Activated B cell treated with CpG ODN at 0.5 μM for 24 hours (primary cell): ENCODE data around the gene LINGO4. TPM values are rescaled to one million over a fixed set of nuclear protein-coding genes. Genes with fewer than 3 reads are reported as not detected.

Experiments used
- ATAC-seq: fragments of 200-7000 bp; cut with Tn5 transposase; one replicate; pipeline ENCODE4 v1.10.0; 2021; ENCODE audit warnings: low read depth, mild to moderate bottlenecking, moderate library complexity
- CTCF ChIA-PET: fragments of 350-600 bp; sonication (Branson Sonifier 250); formaldehyde crosslinking; loops from one replicate; lab custom pipeline; 2021; ENCODE audit warnings: antibody characterized with exemption; lab: Charles Lee
- POLR2A ChIA-PET: fragments of 350-600 bp; sonication (Branson Sonifier 250); formaldehyde crosslinking; loops from one replicate; lab custom pipeline; 2021; ENCODE audit warnings: antibody characterized with exemption; lab: Charles Lee
- DNase-seq: peaks from one replicate; pipeline ENCODE4 v3.0.0; 2022
- H3K27ac Mint-ChIP-seq: one replicate; pipeline ENCODE4 v1.8.0; 2020; ENCODE audit warnings: mixed read lengths
- H3K27me3 Mint-ChIP-seq: one replicate; pipeline ENCODE4 v1.8.0; 2021; ENCODE audit warnings: mixed read lengths
- H3K36me3 Mint-ChIP-seq: one replicate; pipeline ENCODE4 v1.8.0; 2021; ENCODE audit warnings: low read depth, mixed read lengths
- H3K4me1 Mint-ChIP-seq: one replicate; pipeline ENCODE4 v1.8.0; 2021; ENCODE audit warnings: mixed read lengths
- H3K4me3 Mint-ChIP-seq: one replicate; pipeline ENCODE4 v1.8.0; 2020; ENCODE audit warnings: mild to moderate bottlenecking, mixed read lengths
- H3K9me3 Mint-ChIP-seq: one replicate; pipeline ENCODE4 v1.8.0; 2020; ENCODE audit warnings: mixed read lengths
- intact Hi-C: fragments of 100-400 bp; cut with micrococcal nuclease; formaldehyde crosslinking; loops from one replicate; pipeline ENCODE4 v1.15.1; 2024
- total RNA-seq: library from RNA; stranded (reverse); gene quantifications from 2 replicates; pipeline ENCODE4 v1.2.3, GENCODE V29; 2022
- TF ChIP-seq, protein P1 (sequence below): fragments of 200-600 bp; IDR thresholded peaks from one replicate; pipeline ENCODE4 v1.8.0; 2022; ENCODE audit warnings: antibody characterized with exemption, mild to moderate bottlenecking

LINGO4 gene
- total RNA-seq, 1 donor from 2014 or later, result not detected

- Mint-ChIP-seq H3K9me3 (no peaks in the 10 kb centered on the region), H3K27ac (no peak overlapping the region), H3K36me3 (no peaks in the 10 kb centered on the region), H3K4me3 (no peak overlapping the region), H3K27me3 (peaks cover 13% of the 10 kb centered on the region), H3K4me1 (peaks cover 17% of the 10 kb centered on the region)
- no peak for DNase-seq
- intact Hi-C loops, result loop anchor here (10.0 kb wide), 1 partner anchor 158 kb away; no protein-coding TSS in a partner anchor
- TF ChIP-seq, protein P1, sequence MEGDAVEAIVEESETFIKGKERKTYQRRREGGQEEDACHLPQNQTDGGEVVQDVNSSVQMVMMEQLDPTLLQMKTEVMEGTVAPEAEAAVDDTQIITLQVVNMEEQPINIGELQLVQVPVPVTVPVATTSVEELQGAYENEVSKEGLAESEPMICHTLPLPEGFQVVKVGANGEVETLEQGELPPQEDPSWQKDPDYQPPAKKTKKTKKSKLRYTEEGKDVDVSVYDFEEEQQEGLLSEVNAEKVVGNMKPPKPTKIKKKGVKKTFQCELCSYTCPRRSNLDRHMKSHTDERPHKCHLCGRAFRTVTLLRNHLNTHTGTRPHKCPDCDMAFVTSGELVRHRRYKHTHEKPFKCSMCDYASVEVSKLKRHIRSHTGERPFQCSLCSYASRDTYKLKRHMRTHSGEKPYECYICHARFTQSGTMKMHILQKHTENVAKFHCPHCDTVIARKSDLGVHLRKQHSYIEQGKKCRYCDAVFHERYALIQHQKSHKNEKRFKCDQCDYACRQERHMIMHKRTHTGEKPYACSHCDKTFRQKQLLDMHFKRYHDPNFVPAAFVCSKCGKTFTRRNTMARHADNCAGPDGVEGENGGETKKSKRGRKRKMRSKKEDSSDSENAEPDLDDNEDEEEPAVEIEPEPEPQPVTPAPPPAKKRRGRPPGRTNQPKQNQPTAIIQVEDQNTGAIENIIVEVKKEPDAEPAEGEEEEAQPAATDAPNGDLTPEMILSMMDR, result no peak
- ATAC-seq, result no peak
- CTCF ChIA-PET, result no interaction called here
- POLR2A ChIA-PET, result no interaction called here
Observed at GRCh38 chr1:151832318-151832980, 27.2 kb upstream of the LINGO4 start.

GRCh38 chr1:151831605-151832004, 26.4 kb upstream of the LINGO4 start, which contains the start of gene RORC:
TSS of gene RORC (minus strand) at chr1:151831802. CDS start at chr1:151831764, 38 bp downstream.
- ATAC-seq, result no peak
- Mint-ChIP-seq H3K9me3 (no peaks in the 10 kb centered on the region), H3K4me3 (no peak within 1 kb of the TSS), H3K27ac (no peak within 1 kb of the TSS), H3K4me1 (peaks cover 9% of the 10 kb centered on the region), H3K27me3 (peaks cover 13% of the 10 kb centered on the region), H3K36me3 (no peaks in the 10 kb centered on the region)
- DNase-seq, result no peak
- TF ChIP-seq, protein P1, result no peak
- CTCF ChIA-PET, result no interaction called here
- intact Hi-C loops, result loop anchor here (10.0 kb wide), 1 partner anchor 157 kb away; no protein-coding TSS in a partner anchor
- POLR2A ChIA-PET, result no interaction called here

GRCh38 chr1:151831256-151831591, 26.0 kb upstream of the LINGO4 start:
- Mint-ChIP-seq H3K36me3 (no peaks in the 10 kb centered on the region), H3K27me3 (peaks cover 16% of the 10 kb centered on the region), H3K27ac (no peak overlapping the region), H3K9me3 (no peaks in the 10 kb centered on the region), H3K4me3 (no peak overlapping the region), H3K4me1 (peaks cover 8% of the 10 kb centered on the region)
- TF ChIP-seq, protein P1, result no peak
- ATAC-seq (no peak), DNase-seq (no peak)
- ChIA-PET POLR2A (no interaction called here), CTCF (no interaction called here)
- intact Hi-C loops, result loop anchor here (10.0 kb wide), 1 partner anchor 156 kb away; no protein-coding TSS in a partner anchor

DNA sequence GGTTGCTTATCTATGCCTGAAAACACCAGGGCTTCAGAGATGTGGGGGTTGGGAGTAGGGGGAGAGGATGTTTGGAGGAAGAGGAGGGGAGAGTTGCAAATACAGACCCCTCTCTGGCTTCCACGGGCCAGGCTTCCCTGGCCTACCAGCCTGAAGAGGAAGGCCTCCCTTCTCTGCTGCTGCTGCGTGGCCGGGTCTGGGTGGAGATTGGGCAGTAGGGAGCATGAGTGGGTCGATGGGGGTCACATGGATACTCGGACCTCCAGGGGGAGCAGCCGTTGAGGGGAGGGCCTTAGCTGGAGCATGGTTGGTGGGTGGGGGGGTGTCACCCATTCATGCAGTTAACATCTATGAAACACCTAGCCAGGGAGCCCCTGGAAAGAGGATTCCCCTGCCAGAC, 24.8 kb upstream of the LINGO4 start:
- CTCF ChIA-PET, result interaction anchor here (0.8 kb wide), 1 partner anchor 14 kb away, joined by 3 read pairs; no protein-coding TSS in a partner anchor
- ATAC-seq (no peak), DNase-seq (no peak)
- POLR2A ChIA-PET, result no interaction called here
- Mint-ChIP-seq H3K9me3 (no peaks in the 10 kb centered on the region), H3K4me3 (no peak overlapping the region), H3K4me1 (peaks cover 8% of the 10 kb centered on the region), H3K36me3 (no peaks in the 10 kb centered on the region), H3K27ac (no peak overlapping the region), H3K27me3 (peaks cover 20% of the 10 kb centered on the region)
- intact Hi-C loops, result loop anchor here (10.0 kb wide), 1 partner anchor 155 kb away; no protein-coding TSS in a partner anchor
- TF ChIP-seq, protein P1, result no peak

GRCh38 chr1:151829352-151830046, 24.3 kb upstream of the LINGO4 start:
- ATAC-seq, result no peak
- ChIA-PET POLR2A (no interaction called here), CTCF (no interaction called here)
- peaks cover 20% of the 10 kb centered on the region for H3K27me3 Mint-ChIP-seq
- H3K4me1 Mint-ChIP-seq, result peaks cover 8% of the 10 kb centered on the region
- no peak overlapping the region for H3K4me3 Mint-ChIP-seq
- H3K9me3 Mint-ChIP-seq, result no peaks in the 10 kb centered on the region
- no peak overlapping the region for H3K27ac Mint-ChIP-seq
- TF ChIP-seq, protein P1, result no peak
- no peak for DNase-seq
- intact Hi-C loops, result loop anchor here (10.0 kb wide), 1 partner anchor 155 kb away; no protein-coding TSS in a partner anchor
- H3K36me3 Mint-ChIP-seq, result no peaks in the 10 kb centered on the region
